ENCODE data around the gene TRIM17.

DNA sequence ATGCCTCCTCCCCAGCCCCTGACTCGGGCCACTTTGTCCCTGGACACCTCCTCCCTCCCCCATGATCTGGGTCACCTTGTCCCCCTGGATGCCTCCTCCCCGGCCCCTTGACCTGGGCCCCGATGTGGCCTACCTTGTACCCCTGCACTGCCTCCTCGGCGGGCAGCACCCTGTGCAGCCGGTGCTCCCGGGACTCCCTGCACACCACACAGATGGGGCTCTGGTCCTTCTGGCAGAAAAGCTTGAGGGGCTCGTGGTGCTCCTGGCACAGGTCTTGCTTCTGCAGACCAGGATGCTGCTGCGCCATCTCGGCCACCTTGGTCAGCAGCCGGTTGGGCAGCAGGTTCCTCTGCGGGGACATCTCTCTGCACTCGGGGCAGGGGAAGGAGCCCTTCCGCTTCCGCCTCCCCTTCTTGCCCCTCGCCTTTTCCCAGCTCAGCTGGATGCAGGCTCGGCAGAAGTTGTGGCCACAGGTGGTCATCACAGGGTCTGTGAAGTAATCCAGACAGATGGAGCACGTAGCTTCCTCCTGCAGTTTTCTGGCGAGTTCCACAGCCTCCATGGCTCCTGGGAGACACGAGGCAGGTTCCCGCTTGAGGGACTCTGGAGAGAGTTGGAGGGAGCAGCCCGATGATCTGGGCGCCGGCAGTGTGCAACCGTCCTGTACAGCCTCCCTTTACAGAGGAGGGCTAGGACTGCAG is 2.0 kb downstream of the TRIM17 start:
- no peak for TF ChIP-seq EP300 (IDR thresholded peaks at IDR 0.05)
- TF ChIP-seq, protein P1, sequence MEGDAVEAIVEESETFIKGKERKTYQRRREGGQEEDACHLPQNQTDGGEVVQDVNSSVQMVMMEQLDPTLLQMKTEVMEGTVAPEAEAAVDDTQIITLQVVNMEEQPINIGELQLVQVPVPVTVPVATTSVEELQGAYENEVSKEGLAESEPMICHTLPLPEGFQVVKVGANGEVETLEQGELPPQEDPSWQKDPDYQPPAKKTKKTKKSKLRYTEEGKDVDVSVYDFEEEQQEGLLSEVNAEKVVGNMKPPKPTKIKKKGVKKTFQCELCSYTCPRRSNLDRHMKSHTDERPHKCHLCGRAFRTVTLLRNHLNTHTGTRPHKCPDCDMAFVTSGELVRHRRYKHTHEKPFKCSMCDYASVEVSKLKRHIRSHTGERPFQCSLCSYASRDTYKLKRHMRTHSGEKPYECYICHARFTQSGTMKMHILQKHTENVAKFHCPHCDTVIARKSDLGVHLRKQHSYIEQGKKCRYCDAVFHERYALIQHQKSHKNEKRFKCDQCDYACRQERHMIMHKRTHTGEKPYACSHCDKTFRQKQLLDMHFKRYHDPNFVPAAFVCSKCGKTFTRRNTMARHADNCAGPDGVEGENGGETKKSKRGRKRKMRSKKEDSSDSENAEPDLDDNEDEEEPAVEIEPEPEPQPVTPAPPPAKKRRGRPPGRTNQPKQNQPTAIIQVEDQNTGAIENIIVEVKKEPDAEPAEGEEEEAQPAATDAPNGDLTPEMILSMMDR (IDR thresholded peaks at IDR 0.05) = no peak
